ENCODE measurements around the gene PCDHGB4.
"Not testable (repeated sequence)": the region's sequence is repeated elsewhere in the genome, so short reads cannot be mapped to it uniquely, and the experiment has no call there.

PCDHGB4 gene

GRCh38 chr5:141407790-141408505 is 20.4 kb downstream of the PCDHGB4 start, which contains the start of gene PCDHGB6:
Gene PCDHGB6 (plus strand): TSS chr5:141408021. CDS start chr5:141408203, 182 bp downstream.
- not testable (repeated sequence) for H2AFZ ChIP-seq (ENCODE audit: low read length, unreplicated experiment); H3K4me3 ChIP-seq (ENCODE audit: low read depth, low read length)

GRCh38 chr5:141409598-141410306 is 22.3 kb downstream of the PCDHGB4 start:
- Histone ChIP-seq H3K27ac (ENCODE audit: low read depth, low read length) (no peak overlapping the region), H3K4me1 (ENCODE audit: control insufficient read depth, insufficient read depth, low read length, unreplicated experiment) (no peaks in the 10 kb centered on the region), H2AFZ (ENCODE audit: low read length, unreplicated experiment) (no peak overlapping the region), H3K27me3 (ENCODE audit: insufficient read depth, low read length) (peaks cover 62% of the 10 kb centered on the region), H3K36me3 (ENCODE audit: insufficient read depth, low read length) (no peaks in the 10 kb centered on the region), H3K79me2 (ENCODE audit: control insufficient read depth, insufficient read depth, low read length, unreplicated experiment) (no peaks in the 10 kb centered on the region), H3K4me3 (ENCODE audit: low read depth, low read length) (no peak overlapping the region)

More at GRCh38 chr5:141407790-141408505, 20.4 kb downstream of the PCDHGB4 start, which contains the start of gene PCDHGB6:
- H3K4me1 ChIP-seq (ENCODE audit: control insufficient read depth, insufficient read depth, low read length, unreplicated experiment); H3K27ac ChIP-seq (ENCODE audit: low read depth, low read length); H3K79me2 ChIP-seq (ENCODE audit: control insufficient read depth, insufficient read depth, low read length, unreplicated experiment); H3K36me3 ChIP-seq (ENCODE audit: insufficient read depth, low read length): not testable (repeated sequence)
- H3K27me3 ChIP-seq (ENCODE audit: insufficient read depth, low read length), result peaks cover 65% of the 10 kb centered on the region

GRCh38 chr5:141411575-141411974 is 24.1 kb downstream of the PCDHGB4 start:
- Histone ChIP-seq H3K4me3 (ENCODE audit: low read depth, low read length) (no peak overlapping the region), H3K36me3 (ENCODE audit: insufficient read depth, low read length) (no peaks in the 10 kb centered on the region), H3K27me3 (ENCODE audit: insufficient read depth, low read length) (peaks cover 53% of the 10 kb centered on the region), H3K4me1 (ENCODE audit: control insufficient read depth, insufficient read depth, low read length, unreplicated experiment) (no peaks in the 10 kb centered on the region), H3K79me2 (ENCODE audit: control insufficient read depth, insufficient read depth, low read length, unreplicated experiment) (no peaks in the 10 kb centered on the region), H2AFZ (ENCODE audit: low read length, unreplicated experiment) (no peak overlapping the region), H3K27ac (ENCODE audit: low read depth, low read length) (no peak overlapping the region)

GRCh38 chr5:141412854-141413539 is 25.5 kb downstream of the PCDHGB4 start, which contains the start of gene PCDHGA10:
Gene PCDHGA10 (plus strand): TSS chr5:141412987. CDS start chr5:141413176, 189 bp downstream.
- Histone ChIP-seq H3K4me1 (ENCODE audit: control insufficient read depth, insufficient read depth, low read length, unreplicated experiment) (no peaks in the 10 kb centered on the region), H3K27ac (ENCODE audit: low read depth, low read length) (no peak within 1 kb of the TSS), H3K4me3 (ENCODE audit: low read depth, low read length) (peak within 1 kb of the TSS; percentile 78), H3K36me3 (ENCODE audit: insufficient read depth, low read length) (no peaks in the 10 kb centered on the region), H2AFZ (ENCODE audit: low read length, unreplicated experiment) (peak within 1 kb of the TSS; percentile 90), H3K27me3 (ENCODE audit: insufficient read depth, low read length) (peaks cover 39% of the 10 kb centered on the region), H3K79me2 (ENCODE audit: control insufficient read depth, insufficient read depth, low read length, unreplicated experiment) (no peaks in the 10 kb centered on the region)

- H3K36me3 ChIP-seq (ENCODE audit: insufficient read depth, low read length), result no peaks in the 10 kb centered on the region
- H3K27ac ChIP-seq (ENCODE audit: low read depth, low read length), result no peak overlapping the region
- no peaks in the 10 kb centered on the region for H3K79me2 ChIP-seq (ENCODE audit: control insufficient read depth, insufficient read depth, low read length, unreplicated experiment)
- H3K4me1 ChIP-seq (ENCODE audit: control insufficient read depth, insufficient read depth, low read length, unreplicated experiment), result no peaks in the 10 kb centered on the region
- H2AFZ ChIP-seq (ENCODE audit: low read length, unreplicated experiment), result peak overlapping the region; percentile 90
- H3K27me3 ChIP-seq (ENCODE audit: insufficient read depth, low read length), result peaks cover 37% of the 10 kb centered on the region
- H3K4me3 ChIP-seq (ENCODE audit: low read depth, low read length), result peak overlapping the region; percentile 78
Measured at GRCh38 chr5:141413540-141414069, 26.1 kb downstream of the PCDHGB4 start.

GRCh38 chr5:141414548-141415274 is 27.2 kb downstream of the PCDHGB4 start:
- H3K27me3 ChIP-seq (ENCODE audit: insufficient read depth, low read length), result peaks cover 37% of the 10 kb centered on the region
- not testable (repeated sequence) for H3K4me1 ChIP-seq (ENCODE audit: control insufficient read depth, insufficient read depth, low read length, unreplicated experiment); H2AFZ ChIP-seq (ENCODE audit: low read length, unreplicated experiment); H3K36me3 ChIP-seq (ENCODE audit: insufficient read depth, low read length); H3K79me2 ChIP-seq (ENCODE audit: control insufficient read depth, insufficient read depth, low read length, unreplicated experiment); H3K27ac ChIP-seq (ENCODE audit: low read depth, low read length); H3K4me3 ChIP-seq (ENCODE audit: low read depth, low read length)

GRCh38 chr5:141415275-141415618 is 27.7 kb downstream of the PCDHGB4 start:
- not testable (repeated sequence) for H3K79me2 ChIP-seq (ENCODE audit: control insufficient read depth, insufficient read depth, low read length, unreplicated experiment); H3K27ac ChIP-seq (ENCODE audit: low read depth, low read length); H3K4me3 ChIP-seq (ENCODE audit: low read depth, low read length); H3K4me1 ChIP-seq (ENCODE audit: control insufficient read depth, insufficient read depth, low read length, unreplicated experiment); H3K36me3 ChIP-seq (ENCODE audit: insufficient read depth, low read length); H2AFZ ChIP-seq (ENCODE audit: low read length, unreplicated experiment)
- H3K27me3 ChIP-seq (ENCODE audit: insufficient read depth, low read length), result peaks cover 37% of the 10 kb centered on the region

GRCh38 chr5:141417494-141418172 is 30.1 kb downstream of the PCDHGB4 start, which contains the start of gene PCDHGB7:
Gene PCDHGB7 (plus strand): TSS chr5:141417677. CDS start chr5:141417860, 183 bp downstream.
- H3K4me3 ChIP-seq (ENCODE audit: low read depth, low read length), result peak within 1 kb of the TSS; percentile 77
- H2AFZ ChIP-seq (ENCODE audit: low read length, unreplicated experiment), result peak within 1 kb of the TSS; percentile 73
- not testable (repeated sequence) for H3K27ac ChIP-seq (ENCODE audit: low read depth, low read length); H3K79me2 ChIP-seq (ENCODE audit: control insufficient read depth, insufficient read depth, low read length, unreplicated experiment); H3K4me1 ChIP-seq (ENCODE audit: control insufficient read depth, insufficient read depth, low read length, unreplicated experiment); H3K36me3 ChIP-seq (ENCODE audit: insufficient read depth, low read length)
- H3K27me3 ChIP-seq (ENCODE audit: insufficient read depth, low read length), result peaks cover 54% of the 10 kb centered on the region

- Histone ChIP-seq H3K4me3 (ENCODE audit: low read depth, low read length) (no peak overlapping the region), H3K36me3 (ENCODE audit: insufficient read depth, low read length) (no peaks in the 10 kb centered on the region)
Measured at GRCh38 chr5:141419074-141419880, 31.8 kb downstream of the PCDHGB4 start.

More at GRCh38 chr5:141419074-141419880, 31.8 kb downstream of the PCDHGB4 start:
- Histone ChIP-seq H3K79me2 (ENCODE audit: control insufficient read depth, insufficient read depth, low read length, unreplicated experiment) (no peaks in the 10 kb centered on the region), H3K27ac (ENCODE audit: low read depth, low read length) (no peak overlapping the region), H2AFZ (ENCODE audit: low read length, unreplicated experiment) (no peak overlapping the region), H3K27me3 (ENCODE audit: insufficient read depth, low read length) (peaks cover 62% of the 10 kb centered on the region), H3K4me1 (ENCODE audit: control insufficient read depth, insufficient read depth, low read length, unreplicated experiment) (no peaks in the 10 kb centered on the region)
